K562 (cell line): ENCODE data around the gene POLR1B. TPM values are rescaled to one million over a fixed set of nuclear protein-coding genes. Genes with fewer than 3 reads are reported as not detected.

ENCODE experiments used
- CBX2 ChIP-seq: fragments of 200-600 bp; sonication (generic); IDR thresholded peaks from one replicate; pipeline ENCODE4 v1.6.1; 2012; ENCODE audit warnings: mild to moderate bottlenecking, low read length, inconsistent platforms; ENCODE audit not compliant: insufficient read depth, poor library complexity, severe bottlenecking
- CTBP1 ChIP-seq: fragments of 450-650 bp; IDR thresholded peaks from 2 replicates; pipeline ENCODE4 v1.6.1; 2016; ENCODE audit warnings: borderline replicate concordance
- EP300 ChIP-seq: IDR thresholded peaks from 2 replicates; pipeline ENCODE4 v1.6.1; 2012; ENCODE audit warnings: low read length, improper control_type of control experiment
- HDAC6 ChIP-seq: IDR thresholded peaks from 2 replicates; pipeline ENCODE4 v1.6.1; 2012; ENCODE audit warnings: low read depth, mild to moderate bottlenecking, control low read depth, inconsistent platforms, low read length, moderate library complexity
- MECOM ChIP-seq: fragments of 250-450 bp; sonication (Bioruptor Pico); IDR thresholded peaks from 2 replicates; pipeline ENCODE4 v1.8.0; 2022; ENCODE audit warnings: inconsistent platforms
- NELFE ChIP-seq: IDR thresholded peaks from 2 replicates; pipeline ENCODE4 v1.6.1; 2011; ENCODE audit warnings: mild to moderate bottlenecking; ENCODE audit not compliant: insufficient read depth, insufficient read length
- SIN3B ChIP-seq: fragments of 450-650 bp; IDR thresholded peaks from 2 replicates; pipeline ENCODE4 v1.6.1; 2017; ENCODE audit warnings: low read depth, mild to moderate bottlenecking, moderate library complexity
- SLC30A9 ChIP-seq: fragments of 250-450 bp; sonication (Bioruptor Pico); IDR thresholded peaks from 2 replicates; pipeline ENCODE4 v1.8.0; 2022; ENCODE audit warnings: mild to moderate bottlenecking, moderate library complexity
- STAT5B ChIP-seq: fragments of 250-450 bp; sonication (Bioruptor Pico); IDR thresholded peaks from 2 replicates; pipeline ENCODE4 v1.8.0; 2021; ENCODE audit warnings: mild to moderate bottlenecking, inconsistent platforms
- ZNF146 ChIP-seq: IDR thresholded peaks from one replicate; pipeline ENCODE4 v1.6.1; 2018; ENCODE audit warnings: missing compliant biosample characterization; ENCODE audit not compliant: unreplicated experiment
- polyA plus RNA-seq, 8 experiments: library from polyadenylated mRNA; depleted of rRNA in 4 of 8; stranded (reverse) in 5 of 8; unstranded in 3 of 8; fragments of >200 nt; fragmentation: Nextera tagmentation in 2 of 8; fragmentation: Illumina TruSeq in 1 of 8; extraction: Ambion mirVana in 2 of 8; extraction: Trizol in 1 of 8; gene quantifications; 2 replicates each; pipeline versions ENCODE4 v1.2.1 to v1.2.3, GENCODE V29; 2011 to 2014; ENCODE audit warnings: inconsistent platforms in 1 of 8, missing spikeins in 1 of 8
- total RNA-seq, 7 experiments: library from RNA; depleted of rRNA in 6 of 7; stranded (reverse); fragments of >200 nt in 6 of 7; fragmentation: Illumina TruSeq in 2 of 7; extraction: Trizol in 2 of 7; gene quantifications; 2 replicates each; pipeline versions ENCODE4 v1.2.1 to v1.2.3, GENCODE V29; 2011 to 2021; ENCODE audit warnings: low replicate concordance in 1 of 7
- TF ChIP-seq, protein P1 (sequence below), 2 experiments: fragments of 450-650 bp; conservative IDR thresholded peaks; 2 replicates each; pipeline ENCODE4 v1.6.1; 2017; ENCODE audit warnings: mild to moderate bottlenecking in 2 of 2, moderate library complexity in 2 of 2
- TF ChIP-seq, protein P2 (sequence below): fragments of 450-650 bp; formaldehyde crosslinking; conservative IDR thresholded peaks from 2 replicates; pipeline ENCODE4 v1.4.0; 2022; ENCODE audit warnings: mild to moderate bottlenecking, missing genetic modification characterization
- TF ChIP-seq, protein P3 (sequence below): fragments of 200-800 bp; sonication (Bioruptor generic); IDR thresholded peaks from 2 replicates; pipeline ENCODE4 v1.6.1; 2016; ENCODE audit warnings: missing genetic modification characterization, missing compliant biosample characterization
- TF ChIP-seq, protein P4 (sequence below): fragments of 250-450 bp; sonication (Bioruptor Pico); IDR thresholded peaks from 2 replicates; pipeline ENCODE4 v1.5.0; 2022; ENCODE audit warnings: mild to moderate bottlenecking
- TF ChIP-seq, protein P5 (sequence below): fragments of 250-450 bp; sonication (Bioruptor Pico); IDR thresholded peaks from 2 replicates; pipeline ENCODE4 v1.4.0; 2020; ENCODE audit warnings: mild to moderate bottlenecking, moderate library complexity

POLR1B gene
- total and polyA plus RNA-seq, 9 of the 15 experiments (the other 6 are each of a cell fraction or from before 2014, with no cell fraction given): 19.8 to 55.1 (median 40.2) TPM

DNA sequence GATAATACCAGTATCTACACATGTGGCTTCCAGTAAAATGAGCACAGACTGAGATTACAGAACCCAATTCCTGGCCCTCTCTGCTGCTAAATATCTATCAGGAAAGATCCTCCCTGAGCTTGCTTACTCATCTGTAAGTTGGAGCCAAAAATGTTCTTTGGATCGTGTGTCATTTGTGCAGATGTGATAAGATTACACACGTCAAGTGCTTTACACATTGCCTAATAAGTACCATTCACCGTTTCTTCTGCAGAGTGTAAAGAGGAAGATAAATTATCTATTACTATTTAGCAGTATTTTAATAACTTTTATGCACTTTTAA is 80.2 kb downstream of the POLR1B start (continued):
- TF ChIP-seq, protein P1, sequence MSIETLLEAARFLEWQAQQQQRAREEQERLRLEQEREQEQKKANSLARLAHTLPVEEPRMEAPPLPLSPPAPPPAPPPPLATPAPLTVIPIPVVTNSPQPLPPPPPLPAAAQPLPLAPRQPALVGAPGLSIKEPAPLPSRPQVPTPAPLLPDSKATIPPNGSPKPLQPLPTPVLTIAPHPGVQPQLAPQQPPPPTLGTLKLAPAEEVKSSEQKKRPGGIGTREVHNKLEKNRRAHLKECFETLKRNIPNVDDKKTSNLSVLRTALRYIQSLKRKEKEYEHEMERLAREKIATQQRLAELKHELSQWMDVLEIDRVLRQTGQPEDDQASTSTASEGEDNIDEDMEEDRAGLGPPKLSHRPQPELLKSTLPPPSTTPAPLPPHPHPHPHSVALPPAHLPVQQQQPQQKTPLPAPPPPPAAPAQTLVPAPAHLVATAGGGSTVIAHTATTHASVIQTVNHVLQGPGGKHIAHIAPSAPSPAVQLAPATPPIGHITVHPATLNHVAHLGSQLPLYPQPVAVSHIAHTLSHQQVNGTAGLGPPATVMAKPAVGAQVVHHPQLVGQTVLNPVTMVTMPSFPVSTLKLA (conservative IDR thresholded peaks at IDR 0.05): no peak
- TF ChIP-seq NELFE (no peak), SLC30A9 (CRISPR knock-in tag) (no peak), MECOM (CRISPR knock-in tag) (no peak), EP300 (peak; percentile 43; the same call in 1 of the 2 replicates), ZNF146 (CRISPR knock-in tag) (no peak), SIN3B (no peak), CTBP1 (peak; percentile 70; the same call in 1 of the 2 replicates), STAT5B (CRISPR knock-in tag) (no peak), HDAC6 (no peak), CBX2 (no peak)
- TF ChIP-seq, protein P2, sequence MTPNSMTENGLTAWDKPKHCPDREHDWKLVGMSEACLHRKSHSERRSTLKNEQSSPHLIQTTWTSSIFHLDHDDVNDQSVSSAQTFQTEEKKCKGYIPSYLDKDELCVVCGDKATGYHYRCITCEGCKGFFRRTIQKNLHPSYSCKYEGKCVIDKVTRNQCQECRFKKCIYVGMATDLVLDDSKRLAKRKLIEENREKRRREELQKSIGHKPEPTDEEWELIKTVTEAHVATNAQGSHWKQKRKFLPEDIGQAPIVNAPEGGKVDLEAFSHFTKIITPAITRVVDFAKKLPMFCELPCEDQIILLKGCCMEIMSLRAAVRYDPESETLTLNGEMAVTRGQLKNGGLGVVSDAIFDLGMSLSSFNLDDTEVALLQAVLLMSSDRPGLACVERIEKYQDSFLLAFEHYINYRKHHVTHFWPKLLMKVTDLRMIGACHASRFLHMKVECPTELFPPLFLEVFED (CRISPR knock-in tag): no peak
- TF ChIP-seq, protein P3, sequence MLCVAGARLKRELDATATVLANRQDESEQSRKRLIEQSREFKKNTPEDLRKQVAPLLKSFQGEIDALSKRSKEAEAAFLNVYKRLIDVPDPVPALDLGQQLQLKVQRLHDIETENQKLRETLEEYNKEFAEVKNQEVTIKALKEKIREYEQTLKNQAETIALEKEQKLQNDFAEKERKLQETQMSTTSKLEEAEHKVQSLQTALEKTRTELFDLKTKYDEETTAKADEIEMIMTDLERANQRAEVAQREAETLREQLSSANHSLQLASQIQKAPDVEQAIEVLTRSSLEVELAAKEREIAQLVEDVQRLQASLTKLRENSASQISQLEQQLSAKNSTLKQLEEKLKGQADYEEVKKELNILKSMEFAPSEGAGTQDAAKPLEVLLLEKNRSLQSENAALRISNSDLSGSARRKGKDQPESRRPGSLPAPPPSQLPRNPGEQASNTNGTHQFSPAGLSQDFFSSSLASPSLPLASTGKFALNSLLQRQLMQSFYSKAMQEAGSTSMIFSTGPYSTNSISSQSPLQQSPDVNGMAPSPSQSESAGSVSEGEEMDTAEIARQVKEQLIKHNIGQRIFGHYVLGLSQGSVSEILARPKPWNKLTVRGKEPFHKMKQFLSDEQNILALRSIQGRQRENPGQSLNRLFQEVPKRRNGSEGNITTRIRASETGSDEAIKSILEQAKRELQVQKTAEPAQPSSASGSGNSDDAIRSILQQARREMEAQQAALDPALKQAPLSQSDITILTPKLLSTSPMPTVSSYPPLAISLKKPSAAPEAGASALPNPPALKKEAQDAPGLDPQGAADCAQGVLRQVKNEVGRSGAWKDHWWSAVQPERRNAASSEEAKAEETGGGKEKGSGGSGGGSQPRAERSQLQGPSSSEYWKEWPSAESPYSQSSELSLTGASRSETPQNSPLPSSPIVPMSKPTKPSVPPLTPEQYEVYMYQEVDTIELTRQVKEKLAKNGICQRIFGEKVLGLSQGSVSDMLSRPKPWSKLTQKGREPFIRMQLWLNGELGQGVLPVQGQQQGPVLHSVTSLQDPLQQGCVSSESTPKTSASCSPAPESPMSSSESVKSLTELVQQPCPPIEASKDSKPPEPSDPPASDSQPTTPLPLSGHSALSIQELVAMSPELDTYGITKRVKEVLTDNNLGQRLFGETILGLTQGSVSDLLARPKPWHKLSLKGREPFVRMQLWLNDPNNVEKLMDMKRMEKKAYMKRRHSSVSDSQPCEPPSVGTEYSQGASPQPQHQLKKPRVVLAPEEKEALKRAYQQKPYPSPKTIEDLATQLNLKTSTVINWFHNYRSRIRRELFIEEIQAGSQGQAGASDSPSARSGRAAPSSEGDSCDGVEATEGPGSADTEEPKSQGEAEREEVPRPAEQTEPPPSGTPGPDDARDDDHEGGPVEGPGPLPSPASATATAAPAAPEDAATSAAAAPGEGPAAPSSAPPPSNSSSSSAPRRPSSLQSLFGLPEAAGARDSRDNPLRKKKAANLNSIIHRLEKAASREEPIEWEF (CRISPR knock-in tag): no peak
- TF ChIP-seq, protein P4, sequence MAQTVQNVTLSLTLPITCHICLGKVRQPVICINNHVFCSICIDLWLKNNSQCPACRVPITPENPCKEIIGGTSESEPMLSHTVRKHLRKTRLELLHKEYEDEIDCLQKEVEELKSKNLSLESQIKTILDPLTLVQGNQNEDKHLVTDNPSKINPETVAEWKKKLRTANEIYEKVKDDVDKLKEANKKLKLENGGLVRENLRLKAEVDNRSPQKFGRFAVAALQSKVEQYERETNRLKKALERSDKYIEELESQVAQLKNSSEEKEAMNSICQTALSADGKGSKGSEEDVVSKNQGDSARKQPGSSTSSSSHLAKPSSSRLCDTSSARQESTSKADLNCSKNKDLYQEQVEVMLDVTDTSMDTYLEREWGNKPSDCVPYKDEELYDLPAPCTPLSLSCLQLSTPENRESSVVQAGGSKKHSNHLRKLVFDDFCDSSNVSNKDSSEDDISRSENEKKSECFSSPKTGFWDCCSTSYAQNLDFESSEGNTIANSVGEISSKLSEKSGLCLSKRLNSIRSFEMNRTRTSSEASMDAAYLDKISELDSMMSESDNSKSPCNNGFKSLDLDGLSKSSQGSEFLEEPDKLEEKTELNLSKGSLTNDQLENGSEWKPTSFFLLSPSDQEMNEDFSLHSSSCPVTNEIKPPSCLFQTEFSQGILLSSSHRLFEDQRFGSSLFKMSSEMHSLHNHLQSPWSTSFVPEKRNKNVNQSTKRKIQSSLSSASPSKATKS (CRISPR knock-in tag): no peak
- TF ChIP-seq, protein P5, sequence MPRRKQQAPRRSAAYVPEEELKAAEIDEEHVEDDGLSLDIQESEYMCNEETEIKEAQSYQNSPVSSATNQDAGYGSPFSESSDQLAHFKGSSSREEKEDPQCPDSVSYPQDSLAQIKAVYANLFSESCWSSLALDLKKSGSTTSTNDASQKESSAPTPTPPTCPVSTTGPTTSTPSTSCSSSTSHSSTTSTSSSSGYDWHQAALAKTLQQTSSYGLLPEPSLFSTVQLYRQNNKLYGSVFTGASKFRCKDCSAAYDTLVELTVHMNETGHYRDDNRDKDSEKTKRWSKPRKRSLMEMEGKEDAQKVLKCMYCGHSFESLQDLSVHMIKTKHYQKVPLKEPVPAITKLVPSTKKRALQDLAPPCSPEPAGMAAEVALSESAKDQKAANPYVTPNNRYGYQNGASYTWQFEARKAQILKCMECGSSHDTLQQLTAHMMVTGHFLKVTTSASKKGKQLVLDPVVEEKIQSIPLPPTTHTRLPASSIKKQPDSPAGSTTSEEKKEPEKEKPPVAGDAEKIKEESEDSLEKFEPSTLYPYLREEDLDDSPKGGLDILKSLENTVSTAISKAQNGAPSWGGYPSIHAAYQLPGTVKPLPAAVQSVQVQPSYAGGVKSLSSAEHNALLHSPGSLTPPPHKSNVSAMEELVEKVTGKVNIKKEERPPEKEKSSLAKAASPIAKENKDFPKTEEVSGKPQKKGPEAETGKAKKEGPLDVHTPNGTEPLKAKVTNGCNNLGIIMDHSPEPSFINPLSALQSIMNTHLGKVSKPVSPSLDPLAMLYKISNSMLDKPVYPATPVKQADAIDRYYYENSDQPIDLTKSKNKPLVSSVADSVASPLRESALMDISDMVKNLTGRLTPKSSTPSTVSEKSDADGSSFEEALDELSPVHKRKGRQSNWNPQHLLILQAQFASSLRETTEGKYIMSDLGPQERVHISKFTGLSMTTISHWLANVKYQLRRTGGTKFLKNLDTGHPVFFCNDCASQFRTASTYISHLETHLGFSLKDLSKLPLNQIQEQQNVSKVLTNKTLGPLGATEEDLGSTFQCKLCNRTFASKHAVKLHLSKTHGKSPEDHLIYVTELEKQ (CRISPR knock-in tag): no peak
